Effector CD4-positive, alpha-beta T cell (primary cell): ENCODE results near the gene FOXP3.

Experiments
- DNase-seq: peaks from one replicate; pipeline ENCODE4 v3.0.0-alpha.2; 2020

Gene FOXP3

GRCh38 chrX:49212209-49212608 lies 52.3 kb downstream of the FOXP3 start:
- DNase-seq, result no peak

DNA sequence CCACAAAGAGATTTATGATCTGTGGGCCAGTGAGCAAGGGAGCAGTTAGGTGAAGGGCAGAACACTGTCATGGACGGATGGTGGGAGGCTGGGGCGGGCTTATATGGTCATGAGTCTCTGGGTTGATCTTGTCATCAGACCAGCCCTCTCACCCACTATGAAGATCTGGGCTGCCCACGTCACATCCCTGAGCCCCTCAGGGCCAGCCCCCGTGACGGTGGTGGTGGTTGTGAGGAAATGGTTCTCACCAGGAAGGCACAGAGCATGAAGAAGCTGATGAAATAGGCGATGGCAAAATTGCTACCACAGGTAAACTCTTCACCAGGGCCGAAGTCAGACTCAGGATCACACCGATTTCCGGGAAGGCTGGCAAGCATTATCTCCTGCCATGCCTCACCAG lies 53.4 kb downstream of the FOXP3 start:
- DNase-seq, result no peak

GRCh38 chrX:49210406-49210805 lies 54.1 kb downstream of the FOXP3 start:
- no peak for DNase-seq

DNA sequence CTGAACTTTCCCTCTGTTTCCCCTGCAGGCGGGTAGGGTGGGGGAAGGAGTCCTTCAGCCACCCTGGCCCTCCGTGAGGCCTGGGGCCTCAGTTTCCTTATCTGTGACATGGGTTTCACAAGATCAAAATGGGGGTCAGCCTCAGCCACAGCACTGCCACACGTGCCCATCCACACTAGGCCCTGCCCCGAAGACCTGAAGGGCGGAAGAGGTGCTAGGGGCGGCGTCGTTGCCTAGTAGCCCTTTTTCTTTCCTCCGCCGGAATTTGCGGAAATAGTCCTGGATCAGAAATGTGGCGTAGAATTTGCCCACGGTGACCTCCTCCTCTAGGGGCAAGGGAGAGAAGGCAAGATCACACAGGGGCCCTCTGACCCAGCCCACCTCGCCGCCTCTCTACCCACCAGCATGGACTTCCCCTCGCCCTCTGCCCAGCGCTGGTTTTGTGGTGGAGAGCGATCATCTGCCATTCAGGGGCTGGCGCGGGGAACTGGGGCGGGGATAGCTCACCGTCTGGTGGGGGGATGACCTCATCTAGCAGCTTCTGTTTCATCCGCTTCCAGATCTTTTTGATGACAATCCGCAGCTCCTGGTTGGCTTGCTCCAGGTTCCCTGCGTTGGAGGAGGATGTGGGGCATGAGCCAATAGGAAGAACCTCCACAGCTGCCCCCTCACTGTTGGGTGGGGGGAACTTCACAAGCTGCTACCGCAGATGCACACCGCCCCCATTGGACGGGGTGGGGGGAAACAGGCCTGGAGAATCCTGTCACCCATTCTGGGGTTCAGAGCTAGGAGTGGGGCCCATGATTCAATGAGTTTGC lies 54.9 kb downstream of the FOXP3 start:
- no peak for DNase-seq

- no peak for DNase-seq
These were observed 56.1 kb downstream of the FOXP3 start for GRCh38 chrX:49208399-49208798.

DNA sequence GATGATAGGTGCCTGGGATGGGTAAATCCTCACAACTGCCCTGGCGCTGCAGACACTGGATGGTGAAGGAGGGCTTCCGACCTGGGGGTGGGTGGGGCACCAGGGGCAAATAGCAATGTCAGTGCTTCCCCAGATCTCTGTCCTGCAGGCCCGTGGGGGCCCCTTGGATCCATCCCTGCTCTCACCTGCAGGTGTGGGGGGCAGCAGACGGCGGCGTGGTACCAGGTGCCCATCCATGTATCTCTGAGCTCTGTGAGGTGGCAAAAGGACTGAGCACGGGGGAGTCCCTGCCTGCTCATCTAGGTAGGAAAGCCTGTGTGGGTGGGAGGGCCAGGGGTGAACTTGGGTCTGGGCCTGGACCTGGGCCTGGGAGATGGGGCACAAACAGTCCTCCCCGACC lies 58.0 kb downstream of the FOXP3 start:
- DNase-seq, result no peak

DNA sequence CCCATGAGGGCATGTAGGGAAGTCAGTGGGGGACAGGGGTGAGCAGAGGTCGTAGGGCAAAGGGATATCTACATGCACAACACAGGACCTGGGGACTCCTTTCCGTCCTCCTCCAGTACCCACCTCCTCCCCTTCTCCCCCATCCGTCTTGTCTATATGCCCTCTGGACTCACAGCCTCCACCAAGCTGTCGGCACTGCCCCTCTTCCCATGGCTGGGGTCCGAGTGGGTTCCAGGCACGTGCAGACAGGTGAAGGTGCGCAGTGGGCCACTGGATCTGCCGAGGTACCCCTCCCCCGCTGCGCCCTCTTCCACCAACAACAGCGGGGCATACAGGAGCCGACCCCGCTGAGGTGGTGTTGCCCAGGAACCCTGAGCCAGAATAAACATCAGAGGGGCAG lies 59.1 kb downstream of the FOXP3 start:
- no peak for DNase-seq

DNA sequence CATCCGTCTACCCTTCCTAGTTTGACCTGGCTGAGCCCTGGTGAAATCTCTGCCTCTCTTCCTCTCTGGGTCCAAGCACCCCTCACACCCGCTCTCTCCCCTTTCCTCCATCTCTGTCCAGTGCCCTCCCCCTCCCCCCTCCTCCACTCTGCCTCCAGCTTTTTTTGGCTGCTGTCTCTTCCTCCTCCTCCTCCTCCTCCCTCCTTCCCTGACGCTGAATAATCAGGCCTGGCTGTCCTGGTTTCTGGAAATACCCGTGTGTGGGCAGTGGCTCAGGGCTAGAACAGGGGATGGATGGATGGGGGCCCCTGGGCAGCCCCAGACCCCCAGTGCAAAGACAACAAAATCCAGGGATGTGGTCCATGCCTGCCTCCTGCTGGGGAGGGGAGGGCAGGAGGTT lies 59.8 kb downstream of the FOXP3 start:
- DNase-seq, result no peak

DNA sequence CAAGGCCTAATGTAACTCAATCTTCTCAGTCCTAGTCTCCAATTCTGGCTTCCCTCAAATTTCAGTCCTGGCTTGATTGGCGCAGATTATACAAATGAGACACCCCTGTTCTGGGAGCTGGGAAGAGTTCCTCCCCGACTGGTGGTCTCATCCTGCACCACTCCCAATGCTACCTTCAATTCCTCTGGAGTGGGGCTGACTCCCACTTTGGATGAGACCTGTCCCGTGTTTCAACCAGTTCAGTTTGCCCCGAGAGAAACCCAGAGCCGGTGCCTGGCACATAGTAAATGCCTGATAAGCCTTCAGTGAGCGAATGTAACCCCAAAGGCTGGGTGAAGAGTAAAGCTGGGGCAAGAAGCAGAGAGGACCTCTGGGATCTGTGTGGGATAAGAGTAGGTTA lies 60.5 kb downstream of the FOXP3 start:
- no peak for DNase-seq

DNA sequence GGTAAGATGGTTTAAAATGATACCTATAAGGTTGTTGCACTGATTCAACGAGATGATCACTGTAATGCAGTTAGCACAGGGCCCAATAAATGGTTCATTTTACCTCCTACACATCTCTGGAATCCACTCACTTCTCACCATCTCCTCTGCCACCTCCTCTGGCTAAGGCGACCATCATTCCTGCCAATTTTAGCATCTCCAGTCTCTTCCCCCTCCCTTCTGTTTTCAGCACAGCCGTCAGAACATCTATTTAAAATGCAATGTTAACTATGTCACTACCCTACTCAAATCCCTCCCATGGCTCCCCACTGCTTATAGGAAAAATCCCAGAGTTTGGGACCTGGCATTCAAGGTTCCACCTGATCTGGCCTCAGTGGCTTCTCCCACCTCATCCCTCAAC lies 61.0 kb downstream of the FOXP3 start:
- no peak for DNase-seq

DNA sequence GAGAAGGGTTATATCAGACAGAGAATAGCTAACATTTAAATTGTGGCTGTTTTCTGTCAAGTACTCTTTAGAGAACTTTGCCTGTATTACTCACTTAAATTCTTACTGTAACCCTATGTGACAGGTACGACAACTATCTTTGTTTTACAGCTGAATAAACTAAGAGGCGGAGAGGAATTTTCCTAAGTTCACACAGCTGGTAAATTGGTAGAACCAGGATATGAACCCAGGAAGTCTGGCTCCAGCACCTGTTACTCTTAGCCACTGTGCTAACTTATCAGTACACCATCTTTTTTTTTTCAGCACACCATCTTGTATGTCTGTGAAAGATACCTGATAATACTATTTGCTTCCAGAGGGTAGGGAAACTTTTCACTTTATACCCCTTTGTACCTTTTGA lies 62.5 kb downstream of the FOXP3 start:
- DNase-seq, result no peak
